ENCODE results near the gene SLC13A4.

DNA sequence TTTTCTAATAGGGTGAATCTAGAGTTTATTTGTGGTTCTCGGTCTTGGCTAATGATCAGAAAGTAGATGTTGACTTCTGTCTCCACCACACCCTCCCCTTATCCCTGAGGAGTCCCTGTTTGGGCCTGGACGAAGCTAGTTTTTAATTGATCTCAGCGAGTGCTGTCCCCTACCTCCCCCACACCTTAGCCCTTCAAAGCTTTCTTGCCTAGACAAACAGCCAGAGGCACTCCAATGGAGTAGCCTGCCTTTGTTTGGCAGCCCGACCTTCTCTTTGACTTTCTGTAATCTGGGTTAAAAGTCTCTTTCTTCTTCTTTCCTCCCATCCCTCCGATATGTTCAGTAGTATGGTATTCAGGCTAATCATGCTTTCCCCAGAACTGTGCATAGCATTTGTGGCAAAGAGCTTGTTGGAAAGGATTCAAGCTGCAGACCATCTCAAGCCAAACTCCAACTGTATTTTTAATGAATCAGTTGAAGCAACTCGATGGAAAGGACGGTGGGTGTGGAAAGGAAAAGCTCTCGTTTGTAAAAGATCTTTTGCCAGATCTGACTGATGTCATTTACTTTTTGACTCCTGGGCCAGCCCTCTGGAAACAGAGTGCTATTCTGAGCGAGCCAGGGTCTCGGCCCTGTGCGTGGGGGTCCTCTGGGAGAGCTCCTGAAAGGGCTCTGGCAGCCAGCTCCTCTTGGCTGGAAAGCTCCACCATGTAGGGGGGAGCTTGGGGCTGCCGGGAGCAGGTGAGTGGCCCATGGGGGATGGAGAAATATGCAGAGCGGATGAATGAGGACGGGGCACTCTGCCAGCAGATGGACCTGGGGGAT lies 16.1 kb upstream of the SLC13A4 start:
- TF ChIP-seq, protein P1, sequence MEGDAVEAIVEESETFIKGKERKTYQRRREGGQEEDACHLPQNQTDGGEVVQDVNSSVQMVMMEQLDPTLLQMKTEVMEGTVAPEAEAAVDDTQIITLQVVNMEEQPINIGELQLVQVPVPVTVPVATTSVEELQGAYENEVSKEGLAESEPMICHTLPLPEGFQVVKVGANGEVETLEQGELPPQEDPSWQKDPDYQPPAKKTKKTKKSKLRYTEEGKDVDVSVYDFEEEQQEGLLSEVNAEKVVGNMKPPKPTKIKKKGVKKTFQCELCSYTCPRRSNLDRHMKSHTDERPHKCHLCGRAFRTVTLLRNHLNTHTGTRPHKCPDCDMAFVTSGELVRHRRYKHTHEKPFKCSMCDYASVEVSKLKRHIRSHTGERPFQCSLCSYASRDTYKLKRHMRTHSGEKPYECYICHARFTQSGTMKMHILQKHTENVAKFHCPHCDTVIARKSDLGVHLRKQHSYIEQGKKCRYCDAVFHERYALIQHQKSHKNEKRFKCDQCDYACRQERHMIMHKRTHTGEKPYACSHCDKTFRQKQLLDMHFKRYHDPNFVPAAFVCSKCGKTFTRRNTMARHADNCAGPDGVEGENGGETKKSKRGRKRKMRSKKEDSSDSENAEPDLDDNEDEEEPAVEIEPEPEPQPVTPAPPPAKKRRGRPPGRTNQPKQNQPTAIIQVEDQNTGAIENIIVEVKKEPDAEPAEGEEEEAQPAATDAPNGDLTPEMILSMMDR (IDR thresholded peaks at IDR 0.05): no peak
- TF ChIP-seq POLR2A (IDR thresholded peaks at IDR 0.05): no peak
- TF ChIP-seq POLR2AphosphoS5 (IDR thresholded peaks at IDR 0.05): no peak
